Measurements from ENCODE around the gene CYSTM1. TPM values are rescaled to one million over a fixed set of nuclear protein-coding genes. Genes with fewer than 3 reads are reported as not detected.

The CYSTM1 gene
- total and polyA plus RNA-seq, 2 of the 8 experiments (the other 6 are each of a cell fraction or from before 2014, with no cell fraction given): 25.0 to 47.8 TPM

DNA sequence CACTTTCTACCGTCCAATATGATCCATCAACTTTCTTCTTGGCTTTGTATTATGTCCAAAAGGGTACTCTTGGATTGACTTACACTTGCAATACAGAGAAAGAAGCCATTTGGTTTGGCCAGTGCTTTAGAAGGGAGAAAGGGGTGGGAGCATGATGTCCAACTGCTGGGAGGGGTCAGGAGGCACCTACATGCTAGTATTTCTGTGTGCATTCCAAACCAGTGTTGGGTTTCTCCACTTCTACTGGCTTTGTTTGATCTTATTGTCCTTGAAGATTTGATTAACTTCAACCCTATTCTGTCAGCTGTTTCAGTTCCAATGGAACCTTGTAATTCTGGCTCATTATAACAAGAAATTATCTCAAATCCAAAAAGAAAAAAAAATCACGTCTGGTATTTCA, 27.6 kb downstream of the CYSTM1 start (continued):
- TF ChIP-seq, protein P1, sequence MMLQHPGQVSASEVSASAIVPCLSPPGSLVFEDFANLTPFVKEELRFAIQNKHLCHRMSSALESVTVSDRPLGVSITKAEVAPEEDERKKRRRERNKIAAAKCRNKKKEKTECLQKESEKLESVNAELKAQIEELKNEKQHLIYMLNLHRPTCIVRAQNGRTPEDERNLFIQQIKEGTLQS (IDR thresholded peaks at IDR 0.05; ENCODE audit: insufficient read depth, low read depth, low read length): no peak

Data from H1 (cell line).